ENCODE results near the gene TBC1D32.
"Not testable (repeated sequence)": the region's sequence is repeated elsewhere in the genome, so short reads cannot be mapped to it uniquely, and the experiment has no call there.

TBC1D32 gene

GRCh38 chr6:121090492-121090891 is 243.8 kb downstream of the TBC1D32 start:
- DNase-seq, result no peak

- no peak for DNase-seq
Measured at GRCh38 chr6:121086876-121087275, 247.4 kb downstream of the TBC1D32 start.

- DNase-seq, result no peak
Measured at GRCh38 chr6:121076119-121076518, 258.2 kb downstream of the TBC1D32 start.

- not testable (repeated sequence) for DNase-seq
Measured at GRCh38 chr6:121068749-121069148, 265.5 kb downstream of the TBC1D32 start.

- DNase-seq, result no peak
Measured at GRCh38 chr6:121067381-121067780, 266.9 kb downstream of the TBC1D32 start.

- no peak for DNase-seq
Measured at GRCh38 chr6:121064345-121064744, 269.9 kb downstream of the TBC1D32 start.

- DNase-seq, result no peak
Measured at GRCh38 chr6:121055572-121056163, 278.6 kb downstream of the TBC1D32 start.

- not testable (repeated sequence) for DNase-seq
Measured at GRCh38 chr6:121048593-121048992, 285.7 kb downstream of the TBC1D32 start.

GRCh38 chr6:121044905-121045304 is 289.4 kb downstream of the TBC1D32 start:
- DNase-seq, result not testable (repeated sequence)

GRCh38 chr6:121043706-121044105 is 290.6 kb downstream of the TBC1D32 start:
- DNase-seq, result not testable (repeated sequence)

GRCh38 chr6:121043211-121043610 is 291.1 kb downstream of the TBC1D32 start:
- DNase-seq, result not testable (repeated sequence)

- no peak for DNase-seq
Measured at GRCh38 chr6:121042766-121043165, 291.5 kb downstream of the TBC1D32 start.

GRCh38 chr6:121040831-121041230 is 293.4 kb downstream of the TBC1D32 start:
- DNase-seq, result no peak

GRCh38 chr6:121033091-121033490 is 301.2 kb downstream of the TBC1D32 start:
- no peak for DNase-seq

- no peak for DNase-seq
Measured at GRCh38 chr6:121032268-121033006, 301.8 kb downstream of the TBC1D32 start.

All from activated CD4-positive, alpha-beta T cell treated with anti-CD3 and anti-CD28 coated beads, Interleukin-2, amount 50 U/mL, for 1 hour (primary cell).